ENCODE results near the gene WT1.
"Not testable (repeated sequence)": the region's sequence is repeated elsewhere in the genome, so short reads cannot be mapped to it uniquely, and the experiment has no call there.

DNA sequence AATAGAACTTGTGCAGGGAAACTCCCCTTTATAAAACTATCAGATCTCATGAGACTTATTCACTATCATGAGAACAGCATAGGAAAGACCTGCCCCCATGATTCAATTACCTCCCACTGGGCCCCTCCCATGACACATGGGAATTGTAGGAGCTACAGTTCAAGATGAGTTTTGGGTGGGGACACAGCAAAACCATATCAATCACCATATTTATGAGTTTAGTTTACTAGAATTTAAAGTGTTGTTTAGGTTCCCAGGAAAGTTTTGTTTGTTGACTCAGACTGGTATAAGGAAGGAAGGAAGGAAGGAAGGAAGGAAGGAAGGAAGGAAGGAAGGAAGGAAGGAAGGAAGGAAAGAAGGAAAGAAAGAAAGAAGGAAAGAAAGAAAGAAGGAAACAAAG is 65.4 kb downstream of the WT1 start:
- TF ChIP-seq, protein P1, sequence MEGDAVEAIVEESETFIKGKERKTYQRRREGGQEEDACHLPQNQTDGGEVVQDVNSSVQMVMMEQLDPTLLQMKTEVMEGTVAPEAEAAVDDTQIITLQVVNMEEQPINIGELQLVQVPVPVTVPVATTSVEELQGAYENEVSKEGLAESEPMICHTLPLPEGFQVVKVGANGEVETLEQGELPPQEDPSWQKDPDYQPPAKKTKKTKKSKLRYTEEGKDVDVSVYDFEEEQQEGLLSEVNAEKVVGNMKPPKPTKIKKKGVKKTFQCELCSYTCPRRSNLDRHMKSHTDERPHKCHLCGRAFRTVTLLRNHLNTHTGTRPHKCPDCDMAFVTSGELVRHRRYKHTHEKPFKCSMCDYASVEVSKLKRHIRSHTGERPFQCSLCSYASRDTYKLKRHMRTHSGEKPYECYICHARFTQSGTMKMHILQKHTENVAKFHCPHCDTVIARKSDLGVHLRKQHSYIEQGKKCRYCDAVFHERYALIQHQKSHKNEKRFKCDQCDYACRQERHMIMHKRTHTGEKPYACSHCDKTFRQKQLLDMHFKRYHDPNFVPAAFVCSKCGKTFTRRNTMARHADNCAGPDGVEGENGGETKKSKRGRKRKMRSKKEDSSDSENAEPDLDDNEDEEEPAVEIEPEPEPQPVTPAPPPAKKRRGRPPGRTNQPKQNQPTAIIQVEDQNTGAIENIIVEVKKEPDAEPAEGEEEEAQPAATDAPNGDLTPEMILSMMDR (IDR thresholded peaks at IDR 0.05 in 4 of 5, conservative IDR thresholded peaks at IDR 0.05 in 1 of 5), result not testable (repeated sequence)
- TF ChIP-seq POLR2A (IDR thresholded peaks at IDR 0.05), result not testable (repeated sequence)

Data from gastrocnemius medialis (tissue), 4 donors.